Endothelial cell of umbilical vein (primary cell): ENCODE results near the gene GARIN5B. TPM values are rescaled to one million over a fixed set of nuclear protein-coding genes. Genes with fewer than 3 reads are reported as not detected.

Experiments
- BruUV-seq: library from RNA; stranded (reverse); fragments of 400-500 nt; replicated peaks from 2 replicates; lab custom pipeline; 2021; lab: Mats Ljungman, UMichigan
- CTCF ChIA-PET: fragments of 300-600, 350-600 bp; sonication (Branson Sonifier 250); formaldehyde crosslinking; loops from one replicate; lab custom pipeline; 2021; ENCODE audit warnings: antibody characterized with exemption, inconsistent platforms; lab: Charles Lee
- POLR2A ChIA-PET: fragments of 300-600, 350-600 bp; sonication (Branson Sonifier 250); formaldehyde crosslinking; loops from one replicate; lab custom pipeline; 2021; ENCODE audit warnings: antibody characterized with exemption, inconsistent platforms; lab: Charles Lee
- DNase-seq: peaks from one replicate; pipeline ENCODE4 v3.0.0-alpha.2; 2011; ENCODE audit warnings: low read depth, low spot score
- FAIRE-seq: peaks from 2 replicates; lab custom pipeline; 2011; peaks lifted over from hg19 to GRCh38; lab: Jason Lieb, UNC
- H2AFZ ChIP-seq: 2 replicates; pipeline ENCODE4 v1.6.0; 2012; ENCODE audit warnings: low read depth, low read length, control low read depth, inconsistent platforms
- H3K27ac ChIP-seq: 2 replicates; pipeline ENCODE4 v1.5.1; 2011; ENCODE audit warnings: low read depth, mild to moderate bottlenecking, control low read depth, low read length, moderate library complexity; ENCODE audit not compliant: insufficient read depth
- H3K27me3 ChIP-seq, 2 experiments: 2 replicates each; pipeline versions ENCODE4 v1.6.0 to v1.6.1; 2011; ENCODE audit warnings: low read length in 2 of 2, mixed read lengths in 1 of 2; ENCODE audit not compliant: control insufficient read depth in 2 of 2, insufficient read depth in 2 of 2
- H3K36me3 ChIP-seq, 2 experiments: 2 replicates in 1 of 2; 3 replicates in 1 of 2; pipeline ENCODE4 v1.5.1; 2011; ENCODE audit warnings: low read length in 2 of 2, mild to moderate bottlenecking in 1 of 2, moderate library complexity in 1 of 2; ENCODE audit not compliant: control insufficient read depth in 2 of 2, insufficient read depth in 2 of 2; ENCODE audit errors: extremely low read depth in 1 of 2
- H3K4me1 ChIP-seq: 3 replicates; pipeline ENCODE4 v1.5.1; 2011; ENCODE audit warnings: mild to moderate bottlenecking, low read length; ENCODE audit not compliant: control insufficient read depth, insufficient read depth; ENCODE audit errors: extremely low read depth
- H3K4me2 ChIP-seq: 2 replicates; pipeline ENCODE4 v1.6.1; 2011; ENCODE audit warnings: low read length, control low read depth, mixed read lengths; ENCODE audit not compliant: insufficient read depth
- H3K4me3 ChIP-seq, 3 experiments: fragments of 200-600 bp in 1 of 3; sonication (generic), shearing (Covaris generic) in 1 of 3; replicated peaks in 1 of 3; 2 replicates each; pipeline ENCODE4 v1.5.1; 2011 to 2016; ENCODE audit warnings: control low read depth in 3 of 3, low read length in 3 of 3, mild to moderate bottlenecking in 2 of 3, inconsistent platforms in 1 of 3, low read depth in 1 of 3, moderate library complexity in 1 of 3; ENCODE audit not compliant: insufficient read depth in 1 of 3
- H3K79me2 ChIP-seq: 2 replicates; pipeline ENCODE4 v1.6.0; 2012; ENCODE audit warnings: low read length, inconsistent platforms; ENCODE audit not compliant: control insufficient read depth, insufficient read depth
- H3K9ac ChIP-seq: replicated peaks from 2 replicates; pipeline ENCODE3; 2011; ENCODE audit warnings: low read length, control low read depth; ENCODE audit not compliant: insufficient read depth; ENCODE audit errors: extremely low read depth
- H3K9me1 ChIP-seq: replicated peaks from 3 replicates; pipeline ENCODE4 v1.6.0; 2011; ENCODE audit warnings: mild to moderate bottlenecking, low read length; ENCODE audit not compliant: control insufficient read depth, insufficient read depth; ENCODE audit errors: extremely low read depth
- H3K9me3 ChIP-seq: replicated peaks from 2 replicates; pipeline ENCODE4 v1.5.1; 2012; ENCODE audit warnings: low read length, inconsistent platforms; ENCODE audit not compliant: control insufficient read depth, insufficient read depth
- H4K20me1 ChIP-seq: replicated peaks from 2 replicates; pipeline ENCODE3; 2011; ENCODE audit warnings: mild to moderate bottlenecking, low read length; ENCODE audit not compliant: control insufficient read depth, insufficient read depth; ENCODE audit errors: extremely low read depth
- EZH2 ChIP-seq: IDR thresholded peaks from 2 replicates; pipeline ENCODE4 v1.6.1; 2012; ENCODE audit warnings: borderline replicate concordance, low read depth, mild to moderate bottlenecking, moderate library complexity, low read length, inconsistent platforms; ENCODE audit not compliant: severe bottlenecking
- FOS ChIP-seq: IDR thresholded peaks from 2 replicates; pipeline ENCODE4 v1.6.1; 2011; ENCODE audit warnings: mild to moderate bottlenecking, low read length, moderate library complexity, borderline replicate concordance; ENCODE audit not compliant: insufficient read depth
- GATA2 ChIP-seq: IDR thresholded peaks from 2 replicates; pipeline ENCODE4 v1.7.0; 2011; ENCODE audit warnings: low read depth, mild to moderate bottlenecking, moderate library complexity, mixed read lengths, low read length; ENCODE audit not compliant: insufficient read length, insufficient read depth
- JUN ChIP-seq: IDR thresholded peaks from 2 replicates; pipeline ENCODE4 v1.6.1; 2011; ENCODE audit warnings: borderline replicate concordance, low read depth; ENCODE audit not compliant: insufficient read length, insufficient read depth
- MYC ChIP-seq: IDR thresholded peaks from one replicate; pipeline ENCODE4 v1.6.1; 2011; ENCODE audit warnings: mild to moderate bottlenecking, low read depth, low read length
- POLR2A ChIP-seq: IDR thresholded peaks from 2 replicates; pipeline ENCODE4 v1.6.1; 2012; ENCODE audit warnings: low read depth, mild to moderate bottlenecking, control low read depth, low read length
- POLR2AphosphoS5 ChIP-seq: IDR thresholded peaks from 2 replicates; pipeline ENCODE4 v1.6.1; 2012; ENCODE audit warnings: low read depth, mild to moderate bottlenecking, control low read depth, low read length, moderate library complexity; ENCODE audit not compliant: insufficient read depth
- dilution Hi-C: fragments of 300-500 bp; cut with MboI; formaldehyde crosslinking; loops from one replicate; pipeline ENCODE4 v1.15.0; 2019; ENCODE audit warnings: low sequenced_read_pairs; ENCODE audit not compliant: extremely low pct_ligation_motif_present
- intact Hi-C: fragments of 100-400 bp; cut with micrococcal nuclease; formaldehyde crosslinking; loops from one replicate; pipeline ENCODE4 v1.10.0; 2022
- polyA plus RNA-seq, 4 experiments: library from polyadenylated mRNA; depleted of rRNA in 3 of 4; stranded (reverse) in 3 of 4; unstranded in 1 of 4; fragments of >200 nt; gene quantifications; 2 replicates each; pipeline versions ENCODE4 v1.2.1 to v1.2.3, GENCODE V29; 2011 to 2012; ENCODE audit warnings: missing spikeins in 1 of 4
- total RNA-seq: library from RNA; stranded (reverse); gene quantifications from 2 replicates; pipeline ENCODE4 v1.2.3, GENCODE V29; 2021
- TF ChIP-seq, protein P1 (sequence below): IDR thresholded peaks from 2 replicates; pipeline ENCODE4 v1.6.1; 2011; ENCODE audit not compliant: insufficient read depth, insufficient read length
- TF ChIP-seq, protein P2 (sequence below), 2 donors: IDR thresholded peaks; 1 replicate in 1 of 2; 2 replicates in 1 of 2; pipeline ENCODE4 v1.5.1; 2011; ENCODE audit warnings: low read length in 2 of 2, mild to moderate bottlenecking in 2 of 2, moderate library complexity in 2 of 2, control low read depth in 1 of 2, inconsistent platforms in 1 of 2, low read depth in 1 of 2; ENCODE audit not compliant: insufficient read depth in 1 of 2; ENCODE audit errors: extremely low read depth in 1 of 2

Gene GARIN5B
- total and polyA plus RNA-seq, 2 donors (not counting 3 experiments of a cell fraction or from before 2014, with no cell fraction given) = not detected

DNA sequence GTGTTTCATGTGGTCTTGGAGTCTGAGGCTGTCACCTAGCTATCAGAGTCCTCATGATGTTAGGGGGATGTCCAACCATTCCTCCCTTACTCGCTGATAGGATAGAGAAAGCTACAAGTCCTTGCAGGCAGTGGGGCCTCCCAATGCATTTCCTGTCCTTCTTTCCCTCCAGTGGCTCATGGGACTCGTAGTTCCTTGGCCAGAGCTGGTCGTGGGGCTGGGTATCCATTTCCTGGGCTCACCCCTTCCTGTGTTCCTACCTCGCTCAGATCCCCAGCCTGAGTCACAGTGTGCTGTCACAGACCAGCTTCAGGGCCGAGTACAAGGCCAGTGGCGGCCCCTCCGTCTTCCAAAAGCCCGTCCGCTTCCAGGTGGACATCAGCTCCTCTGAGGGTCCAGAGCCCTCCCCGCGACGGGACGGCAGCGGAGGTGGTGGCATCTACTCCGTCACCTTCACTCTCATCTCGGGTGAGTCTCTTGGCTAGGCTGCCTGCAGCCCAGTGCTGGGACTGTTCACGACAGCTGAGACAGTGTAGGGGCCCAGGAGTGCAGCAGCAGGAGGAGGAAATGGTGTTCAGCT lies 57.0 kb downstream of the GARIN5B start:
- Histone ChIP-seq H3K36me3 (no peaks in the 10 kb centered on the region), H3K4me2 (no peak overlapping the region), H3K79me2 (no peaks in the 10 kb centered on the region), H3K4me3 (no peak overlapping the region), H3K9ac (no peak overlapping the region), H4K20me1 (no peaks in the 10 kb centered on the region), H3K4me1 (no peaks in the 10 kb centered on the region), H2AFZ (no peak overlapping the region), H3K27me3 (no peaks in the 10 kb centered on the region), H3K9me1 (no peaks in the 10 kb centered on the region), H3K9me3 (no peaks in the 10 kb centered on the region), H3K27ac (no peak overlapping the region)
- intact Hi-C loops (loop anchor here (1.0 kb wide), 1 partner anchor 33 kb away; the partner anchor contains the start of gene KMT5C), dilution Hi-C loops (no loop called here)
- no TSS peak for BruUV-seq
- ChIA-PET CTCF (interaction anchor here (0.6 to 1.4 kb wide), 3 partner anchors 78 to 165 kb away, joined by 3 to 7 read pairs (median 3); partner anchors contain the start of gene TMEM238), POLR2A (no interaction called here)
- no peak for FAIRE-seq
- TF ChIP-seq MYC (no peak), JUN (no peak), POLR2A (no peak), GATA2 (no peak), POLR2AphosphoS5 (no peak), FOS (no peak), EZH2 (no peak)
- TF ChIP-seq, protein P1, sequence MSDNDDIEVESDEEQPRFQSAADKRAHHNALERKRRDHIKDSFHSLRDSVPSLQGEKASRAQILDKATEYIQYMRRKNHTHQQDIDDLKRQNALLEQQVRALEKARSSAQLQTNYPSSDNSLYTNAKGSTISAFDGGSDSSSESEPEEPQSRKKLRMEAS = no peak
- TF ChIP-seq, protein P2, sequence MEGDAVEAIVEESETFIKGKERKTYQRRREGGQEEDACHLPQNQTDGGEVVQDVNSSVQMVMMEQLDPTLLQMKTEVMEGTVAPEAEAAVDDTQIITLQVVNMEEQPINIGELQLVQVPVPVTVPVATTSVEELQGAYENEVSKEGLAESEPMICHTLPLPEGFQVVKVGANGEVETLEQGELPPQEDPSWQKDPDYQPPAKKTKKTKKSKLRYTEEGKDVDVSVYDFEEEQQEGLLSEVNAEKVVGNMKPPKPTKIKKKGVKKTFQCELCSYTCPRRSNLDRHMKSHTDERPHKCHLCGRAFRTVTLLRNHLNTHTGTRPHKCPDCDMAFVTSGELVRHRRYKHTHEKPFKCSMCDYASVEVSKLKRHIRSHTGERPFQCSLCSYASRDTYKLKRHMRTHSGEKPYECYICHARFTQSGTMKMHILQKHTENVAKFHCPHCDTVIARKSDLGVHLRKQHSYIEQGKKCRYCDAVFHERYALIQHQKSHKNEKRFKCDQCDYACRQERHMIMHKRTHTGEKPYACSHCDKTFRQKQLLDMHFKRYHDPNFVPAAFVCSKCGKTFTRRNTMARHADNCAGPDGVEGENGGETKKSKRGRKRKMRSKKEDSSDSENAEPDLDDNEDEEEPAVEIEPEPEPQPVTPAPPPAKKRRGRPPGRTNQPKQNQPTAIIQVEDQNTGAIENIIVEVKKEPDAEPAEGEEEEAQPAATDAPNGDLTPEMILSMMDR (IDR thresholded peaks at IDR 0.05; ENCODE audit: extremely low read depth in 1 of 2, insufficient read depth in 1 of 2, low read depth in 1 of 2, low read length in 2 of 2) = no peak
- DNase-seq = no peak
